Breast epithelium (tissue), 4 donors: ENCODE results near the gene FAM114A1. TPM values are rescaled to one million over a fixed set of nuclear protein-coding genes. Genes with fewer than 3 reads are reported as not detected.

Experiments
- DNase-seq, 2 donors: peaks; one replicate each; pipeline ENCODE4 v3.0.0-alpha.2; 2019; ENCODE audit warnings: low spot score in 2 of 2
- H3K27ac ChIP-seq, 2 donors: fragments of 200-600 bp; sonication (generic) in 1 of 2; one replicate each; pipeline ENCODE4 v1.5.1; 2016 to 2019; ENCODE audit warnings: mild to moderate bottlenecking in 1 of 2
- H3K27me3 ChIP-seq, 2 donors: fragments of 200-600 bp; sonication (generic) in 1 of 2; one replicate each; pipeline versions ENCODE4 v1.5.1 to v1.6.0; 2017 to 2019; ENCODE audit warnings: control low read depth in 1 of 2, mild to moderate bottlenecking in 1 of 2
- H3K36me3 ChIP-seq: fragments of 200-600 bp; one replicate; pipeline ENCODE4 v1.5.1; 2019
- H3K4me1 ChIP-seq, 2 donors: fragments of 200-600 bp; sonication (generic); one replicate each; pipeline ENCODE4 v1.5.1; 2016 to 2019; ENCODE audit warnings: control low read depth in 1 of 2
- H3K4me3 ChIP-seq, 3 donors: fragments of 200-600 bp; sonication (generic); 1 replicate in 2 of 3; 2 replicates in 1 of 3; pipeline ENCODE4 v1.5.1; 2016 to 2019; ENCODE audit warnings: mild to moderate bottlenecking in 3 of 3, moderate library complexity in 2 of 3
- H3K9me3 ChIP-seq, 2 donors: fragments of 200-600 bp; sonication (generic) in 1 of 2; one replicate each; pipeline ENCODE4 v1.5.1; 2016 to 2019; ENCODE audit warnings: control low read depth in 1 of 2
- CTCF ChIP-seq, 3 donors: fragments of 450-650 bp; IDR thresholded peaks; one replicate each; pipeline ENCODE4 v1.5.1; 2016 to 2017; ENCODE audit warnings: antibody characterized with exemption in 3 of 3, mild to moderate bottlenecking in 3 of 3, moderate library complexity in 3 of 3
- POLR2A ChIP-seq: fragments of 450-650 bp; IDR thresholded peaks from one replicate; pipeline ENCODE4 v1.6.1; 2016; ENCODE audit warnings: antibody characterized with exemption, mild to moderate bottlenecking, moderate library complexity
- POLR2AphosphoS5 ChIP-seq, 3 donors: sonication (generic); formaldehyde crosslinking; IDR thresholded peaks; one replicate each; pipeline ENCODE4 v1.6.1; 2017; ENCODE audit warnings: antibody characterized with exemption in 3 of 3
- intact Hi-C: fragments of 100-400 bp; cut with DNase I; formaldehyde crosslinking; loops from one replicate; pipeline ENCODE4 v1.15.1; 2023; ENCODE audit warnings: low total_unique reads
- total RNA-seq, 3 donors: library from RNA; depleted of rRNA; stranded (reverse); fragments of >200 nt; gene quantifications; one replicate each; pipeline ENCODE4 v1.1.0, GENCODE V29; 2016

Gene FAM114A1
- total RNA-seq, 3 donors from 2014 or later, result 74.6 to 109 (median 85.9) TPM

- no peak for DNase-seq
- Histone ChIP-seq H3K4me1 (no peaks in the 10 kb centered on the region), H3K27ac (no peak overlapping the region), H3K4me3 (no peak overlapping the region), H3K36me3 (no peaks in the 10 kb centered on the region), H3K27me3 (no peaks in the 10 kb centered on the region), H3K9me3 (no peaks in the 10 kb centered on the region)
- TF ChIP-seq POLR2AphosphoS5 (IDR thresholded peaks at IDR 0.05) (no peak), POLR2A (no peak), CTCF (IDR thresholded peaks at IDR 0.05) (no peak)
- intact Hi-C loops, result no loop called here
Observed at GRCh38 chr4:38980903-38981676, 113.5 kb downstream of the FAM114A1 start.

- H3K4me1 ChIP-seq, result no peaks in the 10 kb centered on the region
- no peak for TF ChIP-seq CTCF (IDR thresholded peaks at IDR 0.05)
- TF ChIP-seq POLR2AphosphoS5 (IDR thresholded peaks at IDR 0.05), result no peak
- no peak for TF ChIP-seq POLR2A
- H3K27me3 ChIP-seq, result no peaks in the 10 kb centered on the region
- no peaks in the 10 kb centered on the region for H3K9me3 ChIP-seq
- no peak overlapping the region for H3K27ac ChIP-seq
- no peak for DNase-seq
- intact Hi-C loops, result no loop called here
- no peaks in the 10 kb centered on the region for H3K36me3 ChIP-seq
- H3K4me3 ChIP-seq, result no peak overlapping the region
Observed at GRCh38 chr4:38982361-38983095, 114.9 kb downstream of the FAM114A1 start.

GRCh38 chr4:38983291-38983690, 115.7 kb downstream of the FAM114A1 start:
- Histone ChIP-seq H3K27ac (no peak overlapping the region), H3K4me1 (no peaks in the 10 kb centered on the region), H3K9me3 (no peaks in the 10 kb centered on the region), H3K36me3 (no peaks in the 10 kb centered on the region), H3K4me3 (no peak overlapping the region), H3K27me3 (no peaks in the 10 kb centered on the region)
- DNase-seq, result no peak
- intact Hi-C loops, result no loop called here
- TF ChIP-seq CTCF (IDR thresholded peaks at IDR 0.05), result no peak
- TF ChIP-seq POLR2A, result no peak
- no peak for TF ChIP-seq POLR2AphosphoS5 (IDR thresholded peaks at IDR 0.05)

GRCh38 chr4:38983787-38984598, 116.4 kb downstream of the FAM114A1 start:
- intact Hi-C loops, result no loop called here
- Histone ChIP-seq H3K9me3 (no peaks in the 10 kb centered on the region), H3K27ac (no peak overlapping the region)

More at GRCh38 chr4:38983787-38984598, 116.4 kb downstream of the FAM114A1 start:
- no peaks in the 10 kb centered on the region for H3K27me3 ChIP-seq
- no peaks in the 10 kb centered on the region for H3K4me1 ChIP-seq
- no peaks in the 10 kb centered on the region for H3K36me3 ChIP-seq
- no peak overlapping the region for H3K4me3 ChIP-seq
- DNase-seq, result no peak
- TF ChIP-seq POLR2AphosphoS5 (IDR thresholded peaks at IDR 0.05), result no peak
- TF ChIP-seq POLR2A, result no peak
- TF ChIP-seq CTCF (IDR thresholded peaks at IDR 0.05), result no peak
